ENCODE data around the gene SOX5. TPM values are rescaled to one million over a fixed set of nuclear protein-coding genes. Genes with fewer than 3 reads are reported as not detected.

Gene SOX5
- total RNA-seq, 1 donor from 2014 or later, result 2.2 TPM

DNA sequence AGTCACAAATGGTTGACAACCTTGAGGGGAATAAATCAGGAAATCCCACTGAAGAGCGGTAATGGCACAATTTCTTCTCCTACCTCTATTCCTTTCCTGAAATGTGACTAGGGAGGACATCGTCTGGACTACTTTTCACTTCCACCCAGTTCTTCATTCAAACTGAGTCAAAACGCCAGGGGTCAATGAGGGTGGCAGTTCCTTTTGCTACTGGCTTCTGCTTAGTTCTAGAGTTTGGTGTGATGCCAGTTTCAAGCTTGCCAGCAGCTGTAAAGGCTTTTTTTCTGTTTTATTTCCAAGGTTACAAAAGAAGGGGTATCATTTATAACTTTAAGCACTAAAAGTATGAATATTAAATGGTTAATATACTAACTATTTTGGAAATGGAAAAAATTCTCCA, 286.5 kb downstream of the SOX5 start:
- no peak for ATAC-seq (ENCODE audit: poor library complexity)
- DNase-seq, result no peak
- intact Hi-C loops (cut with DNase I), result no loop called here

DNA sequence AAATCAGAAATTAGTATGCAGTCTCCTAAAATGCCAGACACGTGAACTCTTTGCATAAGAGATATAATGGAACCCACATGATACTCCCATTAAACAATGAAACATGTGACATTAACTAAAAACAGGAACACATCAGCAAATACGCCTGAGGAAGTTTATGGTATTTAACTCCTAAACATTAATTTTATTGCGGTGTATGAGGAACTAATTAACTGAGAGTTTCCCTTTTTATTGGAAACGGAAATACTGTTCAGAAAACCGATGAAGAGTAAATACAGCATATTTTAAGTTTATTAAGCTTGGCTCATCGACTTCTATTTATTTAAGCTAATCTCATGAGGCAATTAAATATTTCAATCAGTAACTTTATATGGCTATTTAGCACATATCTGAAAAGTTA, 290.3 kb downstream of the SOX5 start:
- no peak for DNase-seq
- no peak for ATAC-seq (ENCODE audit: poor library complexity)
- intact Hi-C loops (cut with DNase I), result no loop called here

DNA sequence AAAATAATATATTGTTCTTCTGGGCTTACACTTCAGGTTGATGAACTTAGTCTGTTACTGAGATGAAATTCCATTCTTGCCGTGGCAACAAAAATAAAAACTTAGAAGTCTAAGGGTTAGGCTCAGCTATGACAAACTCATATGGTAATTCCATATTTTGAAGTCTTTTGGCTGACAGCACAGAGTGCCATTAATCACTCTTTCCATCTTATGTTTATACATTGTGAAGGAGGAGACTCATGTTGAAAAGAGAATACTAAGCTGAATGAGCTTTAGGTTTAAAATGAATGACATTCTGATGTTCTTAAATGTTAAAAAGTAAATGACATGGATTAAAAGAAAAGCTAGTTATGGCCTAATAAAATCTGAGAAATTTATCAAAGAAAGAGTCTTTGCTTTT, 291.9 kb downstream of the SOX5 start:
- intact Hi-C loops (cut with DNase I), result no loop called here
- ATAC-seq (ENCODE audit: poor library complexity) (no peak), DNase-seq (no peak)

DNA sequence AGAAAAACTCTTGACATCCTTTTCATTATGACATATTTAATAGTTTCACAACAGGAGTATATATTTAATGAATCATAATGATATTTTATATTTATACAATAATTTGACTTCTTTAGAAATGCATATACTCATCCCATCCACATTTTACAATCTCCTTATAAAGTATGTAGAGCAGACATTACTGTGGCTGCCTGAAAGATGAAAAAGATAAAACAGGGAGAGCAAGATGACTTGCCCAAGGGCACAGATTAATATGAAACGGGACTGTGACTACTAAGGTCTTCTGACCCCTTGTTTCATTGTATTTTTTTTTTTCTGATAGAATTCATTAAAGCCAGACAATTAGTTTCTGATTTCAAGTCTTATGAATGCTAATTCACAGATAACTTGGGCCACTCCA, 293.6 kb downstream of the SOX5 start:
- ATAC-seq (ENCODE audit: poor library complexity), result no peak
- intact Hi-C loops (cut with DNase I), result no loop called here
- DNase-seq, result no peak

DNA sequence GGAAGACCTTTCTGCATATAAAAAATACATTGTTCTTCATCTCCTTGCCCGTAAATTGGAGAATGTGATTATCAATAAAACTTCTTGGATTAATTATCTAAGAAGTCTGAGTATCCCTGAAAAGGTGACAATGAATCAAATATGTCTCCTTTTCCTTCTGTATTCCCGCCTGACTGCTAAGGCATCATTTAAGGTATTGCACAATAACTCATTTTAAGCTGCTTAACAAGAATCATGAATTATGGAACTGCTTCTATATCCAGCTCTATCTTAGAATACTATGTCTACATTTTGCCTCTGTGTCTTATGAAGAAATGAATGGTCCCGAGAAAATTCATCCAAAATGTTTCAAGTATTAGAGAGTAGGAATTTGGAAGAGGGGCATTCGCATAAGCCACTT, 294.4 kb downstream of the SOX5 start:
- intact Hi-C loops (cut with DNase I), result no loop called here
- no peak for ATAC-seq (ENCODE audit: poor library complexity)

DNA sequence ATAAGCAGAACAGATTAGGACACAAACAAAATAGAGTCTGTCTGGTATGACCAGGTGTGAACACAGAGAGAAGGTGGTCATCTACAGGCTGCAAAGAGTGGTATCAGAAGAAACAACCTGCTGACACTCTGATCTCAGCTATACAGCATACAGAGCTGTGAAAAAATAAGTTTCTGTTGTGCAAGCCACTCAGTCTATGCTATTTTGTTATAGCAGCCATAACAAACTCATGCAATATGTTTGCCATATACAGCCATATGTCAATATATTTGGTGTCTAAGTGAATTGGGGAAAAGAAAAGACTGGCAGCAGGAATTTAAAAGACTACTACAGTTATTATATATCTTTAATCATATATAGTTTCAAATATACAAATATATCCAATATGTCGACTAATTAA, 300.9 kb downstream of the SOX5 start:
- intact Hi-C loops (cut with DNase I), result no loop called here
- no peak for DNase-seq
- ATAC-seq (ENCODE audit: poor library complexity), result no peak

More for the DNA sequence above, 294.4 kb downstream of the SOX5 start:
- DNase-seq, result no peak

DNA sequence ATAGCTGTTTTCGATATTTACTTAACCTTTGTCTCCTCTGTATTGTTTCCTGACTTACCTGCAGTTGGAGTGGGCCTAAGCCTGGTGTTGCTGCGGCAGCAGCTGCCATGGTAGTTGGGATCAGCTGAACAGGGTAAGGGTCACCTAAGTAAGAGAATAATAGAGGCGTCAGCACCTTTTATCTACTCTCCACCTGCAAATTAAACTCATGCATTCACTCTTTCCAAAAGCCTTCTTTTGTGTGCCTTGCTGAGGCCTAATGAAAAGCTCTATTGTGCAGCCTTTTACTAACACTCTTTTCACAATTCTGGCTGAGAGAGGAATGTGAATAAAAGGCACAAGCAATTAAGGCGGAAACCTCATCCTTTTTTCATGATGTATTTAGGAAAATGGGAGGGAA, 308.7 kb downstream of the SOX5 start:
- DNase-seq, result no peak
- no peak for ATAC-seq (ENCODE audit: poor library complexity)
- intact Hi-C loops (cut with DNase I), result no loop called here

DNA sequence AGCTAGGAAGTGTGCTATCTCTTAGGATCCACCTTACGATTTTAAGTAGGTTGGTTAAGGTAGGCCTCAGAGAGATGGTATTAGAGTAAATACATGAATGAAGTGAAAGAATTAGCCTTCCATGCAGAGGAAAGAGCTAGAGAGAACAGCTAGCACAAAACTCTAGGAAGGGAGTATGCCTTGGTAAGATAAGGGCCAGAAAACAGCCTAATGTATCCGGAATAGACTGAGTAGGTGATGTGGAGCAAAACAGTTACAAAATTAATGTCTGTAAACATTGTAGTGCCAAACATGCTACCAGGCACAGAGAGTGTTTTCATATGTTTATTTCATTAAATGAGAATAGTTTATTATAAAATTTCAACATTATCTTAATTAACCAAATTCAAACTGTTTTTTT, 315.1 kb downstream of the SOX5 start:
- DNase-seq, result no peak
- ATAC-seq (ENCODE audit: poor library complexity), result no peak
- intact Hi-C loops (cut with DNase I), result no loop called here

DNA sequence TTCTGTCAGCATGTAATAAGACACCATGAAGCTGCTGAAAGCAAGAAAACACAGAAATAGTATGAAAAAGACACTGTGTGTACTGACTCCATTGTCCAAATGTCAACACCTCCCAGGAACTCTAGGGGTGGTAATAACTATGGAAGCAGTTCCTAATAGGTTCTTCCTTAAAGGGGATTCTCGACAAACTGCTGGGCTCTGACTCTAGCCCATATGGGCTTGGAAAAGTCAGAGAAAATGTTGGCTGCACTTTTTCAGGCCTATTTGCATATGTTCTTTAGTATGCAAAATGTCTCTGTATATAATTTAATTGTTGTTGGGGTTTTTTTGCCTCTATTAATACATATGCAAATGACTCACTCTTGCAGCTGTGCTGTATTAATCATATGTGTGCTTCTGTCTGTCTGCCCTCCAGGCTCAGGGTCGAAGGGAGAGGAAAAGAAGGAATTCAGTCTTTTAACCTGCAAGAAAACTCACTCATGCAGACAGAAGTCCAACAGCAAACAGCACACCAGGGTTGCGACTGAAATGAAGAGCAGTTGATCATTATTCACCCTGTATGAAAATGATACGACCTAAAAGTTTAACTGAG, 317.6 kb downstream of the SOX5 start:
- DNase-seq, result no peak
- ATAC-seq (ENCODE audit: poor library complexity), result no peak

DNA sequence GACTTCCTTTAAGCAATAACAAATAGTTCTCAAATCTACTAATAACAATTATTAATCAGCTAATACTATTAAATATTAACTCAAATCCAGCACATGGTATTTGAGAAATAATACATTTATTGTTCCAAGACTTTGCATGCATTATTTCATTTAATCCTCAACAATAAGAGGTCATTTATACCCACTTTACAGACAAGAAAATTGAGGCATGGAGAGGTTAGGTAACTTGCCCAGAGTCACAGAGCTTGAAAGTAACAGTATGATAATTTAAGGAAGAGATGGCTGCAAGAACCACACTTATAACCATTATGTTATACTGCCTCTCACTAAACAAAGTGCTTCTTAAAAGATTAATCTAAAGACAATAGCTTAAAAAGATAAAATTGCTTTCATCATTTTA, 318.9 kb downstream of the SOX5 start:
- intact Hi-C loops (cut with DNase I), result no loop called here
- ATAC-seq (ENCODE audit: poor library complexity) (no peak), DNase-seq (no peak)

More for the DNA sequence above, 317.6 kb downstream of the SOX5 start:
- intact Hi-C loops (cut with DNase I), result no loop called here

DNA sequence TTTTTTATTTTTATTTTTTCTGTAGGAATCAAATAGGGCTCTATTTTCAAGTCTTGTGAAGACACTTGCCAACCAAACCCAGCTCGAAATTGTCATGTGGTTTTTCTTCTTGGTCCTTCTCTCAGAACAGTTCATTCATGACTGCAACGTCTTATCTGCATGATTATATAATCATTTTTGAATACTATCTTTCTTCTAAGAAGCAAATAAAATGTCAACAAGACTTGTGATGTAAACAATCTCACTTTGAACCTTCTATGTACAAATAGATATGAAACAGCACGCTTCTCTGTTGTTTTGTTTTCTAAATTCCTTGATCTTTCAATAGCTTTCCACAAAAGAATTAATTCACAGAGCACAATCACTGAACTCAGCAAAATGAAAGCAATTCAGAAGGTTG, 320.7 kb downstream of the SOX5 start:
- ATAC-seq (ENCODE audit: poor library complexity), result no peak
- intact Hi-C loops (cut with DNase I), result no loop called here
- DNase-seq, result no peak

DNA sequence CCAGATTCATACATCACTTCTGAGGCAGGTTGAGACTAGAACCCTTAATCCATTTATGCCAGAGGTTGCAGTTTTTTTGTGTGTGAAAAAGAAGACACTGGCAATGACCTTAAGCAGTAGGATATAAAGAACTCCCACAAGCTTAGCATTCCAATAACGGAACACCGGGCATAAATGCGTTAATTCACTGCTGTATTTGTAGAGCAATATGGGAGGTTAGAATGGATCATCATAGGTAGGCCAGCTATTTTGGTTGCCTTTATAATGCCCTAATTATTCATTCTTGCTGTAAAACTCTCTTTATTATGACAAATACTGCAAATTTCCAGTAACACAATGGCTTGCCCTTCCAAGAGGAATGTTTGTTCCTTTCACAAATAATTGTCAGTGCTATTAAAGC, 322.7 kb downstream of the SOX5 start:
- ATAC-seq (ENCODE audit: poor library complexity) (no peak), DNase-seq (no peak)
- intact Hi-C loops (cut with DNase I), result no loop called here

DNA sequence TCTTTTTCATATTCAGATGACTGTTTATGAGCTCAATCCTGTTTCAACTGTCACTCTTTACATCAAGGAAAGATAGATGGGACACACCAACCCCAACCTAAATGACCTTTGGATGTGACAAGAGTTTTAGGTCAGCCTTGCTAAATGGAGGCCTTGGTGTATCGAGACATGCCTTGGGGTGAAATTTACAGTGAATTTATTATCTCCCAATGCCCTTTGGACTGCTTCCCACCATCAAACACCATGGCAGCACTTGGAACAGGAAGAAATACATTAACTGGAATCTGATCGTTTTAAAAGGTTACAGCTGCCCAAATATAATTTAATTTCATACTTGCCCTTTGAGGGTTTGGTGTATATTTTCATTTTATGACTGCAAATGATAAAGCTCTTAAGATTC, 327.6 kb downstream of the SOX5 start:
- ATAC-seq (ENCODE audit: poor library complexity) (no peak), DNase-seq (no peak)
- intact Hi-C loops (cut with DNase I), result no loop called here

DNA sequence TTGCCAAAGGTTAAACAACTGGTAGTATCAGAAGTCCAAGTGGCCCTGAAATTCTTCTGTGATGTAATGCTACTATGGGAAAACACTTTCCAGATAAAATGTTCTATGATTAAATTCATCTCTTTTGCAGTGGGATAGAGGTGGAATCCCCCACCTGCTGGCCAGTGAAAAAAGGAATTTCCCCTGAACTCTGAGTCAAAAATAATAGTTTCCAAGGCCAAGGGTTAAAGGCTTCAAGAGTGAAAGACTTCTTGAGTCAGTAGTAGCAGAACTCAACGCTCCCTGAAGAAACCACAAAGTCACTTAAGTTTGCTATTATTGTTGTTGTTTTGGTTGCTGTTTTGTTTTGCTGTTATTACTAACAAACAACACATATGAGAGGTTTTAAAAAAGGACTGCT, 330.8 kb downstream of the SOX5 start:
- no peak for DNase-seq
- no peak for ATAC-seq (ENCODE audit: poor library complexity)
- intact Hi-C loops (cut with DNase I), result no loop called here

DNA sequence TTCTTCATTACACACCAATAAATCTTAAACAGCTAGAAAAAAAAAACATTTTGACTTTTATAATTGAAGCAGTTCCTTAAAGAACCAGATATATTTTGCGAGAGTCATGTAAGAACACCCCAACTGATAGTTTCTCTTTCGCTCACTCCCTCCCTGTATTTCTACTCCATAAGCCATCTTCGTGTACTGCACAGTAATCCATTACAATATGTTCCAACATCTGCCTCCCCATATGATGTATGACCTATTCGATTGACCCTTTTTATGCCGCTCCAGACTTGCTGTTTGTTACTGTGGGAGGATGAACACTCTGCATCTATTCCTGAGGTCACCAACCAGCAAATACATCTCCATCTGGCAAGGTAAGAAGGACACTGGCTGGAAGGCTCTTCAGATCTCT, 331.7 kb downstream of the SOX5 start:
- no peak for ATAC-seq (ENCODE audit: poor library complexity)
- intact Hi-C loops (cut with DNase I), result no loop called here
- DNase-seq, result no peak

DNA sequence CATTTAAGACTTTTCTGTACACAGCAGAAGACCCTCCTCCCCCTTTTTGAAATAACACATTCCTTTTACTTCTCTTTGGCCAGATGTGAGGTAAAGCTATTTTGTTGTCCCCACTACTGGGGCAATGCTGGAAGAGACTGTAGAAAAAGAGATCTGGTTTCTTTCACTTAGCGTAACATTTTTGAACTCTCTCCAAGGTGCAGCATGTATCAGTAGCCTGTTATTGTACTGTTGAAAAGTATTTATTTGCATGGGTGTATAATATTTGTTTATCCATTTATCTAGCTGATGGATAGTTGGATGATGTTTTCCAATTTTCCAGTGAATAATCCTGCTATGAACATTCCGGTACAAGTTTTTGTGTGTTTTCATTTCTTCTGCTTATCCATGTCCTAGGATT, 335.2 kb downstream of the SOX5 start:
- DNase-seq, result no peak
- no peak for ATAC-seq (ENCODE audit: poor library complexity)
- intact Hi-C loops (cut with DNase I), result no loop called here

DNA sequence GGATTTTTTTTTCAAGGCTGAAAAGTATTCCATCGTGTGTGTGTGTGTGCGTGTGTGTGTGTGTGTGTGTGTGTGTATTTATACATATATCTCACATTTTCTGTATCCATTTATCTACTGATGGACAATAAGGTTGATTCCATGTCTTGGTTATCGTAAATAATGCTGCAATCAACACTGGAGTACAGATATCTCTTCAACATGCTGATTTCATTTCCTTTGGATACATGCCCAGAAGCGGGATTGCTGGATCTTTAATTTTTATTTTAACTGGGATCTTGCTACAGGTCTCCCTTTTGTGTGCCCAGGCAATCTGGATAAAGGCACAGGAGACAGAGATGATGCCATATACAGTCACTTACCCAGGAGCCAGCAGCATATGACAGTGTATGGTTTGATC, 338.1 kb downstream of the SOX5 start:
- intact Hi-C loops (cut with DNase I), result no loop called here
- no peak for DNase-seq
- ATAC-seq (ENCODE audit: poor library complexity), result no peak

DNA sequence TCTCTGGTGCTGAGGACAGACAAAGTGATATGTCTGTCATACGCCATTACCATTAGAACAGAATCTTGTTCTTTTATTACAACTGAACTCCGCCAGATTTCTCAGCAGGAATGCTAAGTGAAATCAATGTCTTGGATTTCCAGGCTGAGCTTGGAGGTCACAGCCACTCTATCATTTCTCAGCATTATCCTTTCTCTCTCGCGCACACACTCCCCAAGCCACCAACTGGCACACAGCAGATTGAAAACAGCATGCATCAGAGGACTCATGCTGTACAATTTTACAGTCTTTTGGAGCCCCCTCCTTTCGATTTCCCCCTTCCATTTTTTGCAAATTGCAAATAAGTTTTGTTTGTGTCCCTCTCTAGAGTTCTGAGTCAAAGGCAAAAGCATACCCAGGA, 348.6 kb downstream of the SOX5 start:
- ATAC-seq (ENCODE audit: poor library complexity), result no peak
- intact Hi-C loops (cut with DNase I), result no loop called here
- DNase-seq, result no peak

DNA sequence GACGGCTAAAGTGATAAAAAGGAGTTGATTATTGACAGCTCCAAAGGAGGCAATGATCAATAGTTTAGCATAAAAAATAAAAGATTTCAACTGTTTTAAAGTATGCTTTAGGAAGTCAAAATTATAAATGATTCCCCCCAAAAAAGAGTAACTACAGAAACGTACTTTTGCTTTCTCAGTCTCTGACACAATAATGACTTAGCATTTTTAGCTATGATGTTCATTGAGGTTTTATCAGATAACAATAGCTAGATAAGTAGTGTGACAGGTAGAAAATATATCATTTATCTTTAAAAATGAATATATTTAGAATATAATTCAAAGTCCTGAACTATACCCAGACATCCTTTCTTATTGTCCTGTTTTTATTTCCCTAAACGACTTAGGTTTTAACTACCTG, 352.9 kb downstream of the SOX5 start:
- ATAC-seq (ENCODE audit: poor library complexity) (no peak), DNase-seq (no peak)
- intact Hi-C loops (cut with DNase I), result no loop called here

DNA sequence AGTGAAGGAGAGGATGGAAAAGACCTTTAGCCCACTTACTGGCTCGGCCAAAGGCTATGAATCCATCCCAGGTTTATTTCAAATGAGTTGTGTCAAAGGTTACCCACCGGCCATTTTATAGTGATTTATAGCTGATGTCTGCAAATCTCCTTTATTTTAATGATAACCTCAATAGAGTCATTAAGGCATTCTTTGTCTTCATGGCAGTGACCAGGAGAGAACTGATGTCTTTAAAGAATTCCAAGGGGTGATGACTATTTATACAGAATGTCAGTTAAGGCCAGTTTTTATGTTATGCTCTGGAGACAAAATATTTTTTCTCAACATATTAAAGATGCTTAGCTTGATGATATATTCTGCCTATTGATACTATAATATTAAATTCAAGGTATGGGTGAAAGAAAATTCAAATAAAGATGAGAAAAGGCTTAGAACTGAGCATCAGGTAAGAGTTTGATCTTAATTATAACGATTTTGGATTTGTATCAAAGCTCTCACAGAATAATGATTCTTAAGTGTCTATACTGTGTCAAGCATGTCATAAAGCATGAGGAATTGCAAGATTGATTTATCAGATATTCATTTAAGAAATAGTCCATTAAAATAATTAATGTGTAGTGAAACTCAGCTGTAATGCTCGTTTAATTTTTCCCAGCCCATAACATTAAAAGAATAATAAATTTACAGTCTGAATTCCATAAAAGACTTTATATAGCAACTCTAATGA, 361.5 kb downstream of the SOX5 start:
- no peak for ATAC-seq (ENCODE audit: poor library complexity)
- intact Hi-C loops (cut with DNase I), result no loop called here
- DNase-seq, result no peak

DNA sequence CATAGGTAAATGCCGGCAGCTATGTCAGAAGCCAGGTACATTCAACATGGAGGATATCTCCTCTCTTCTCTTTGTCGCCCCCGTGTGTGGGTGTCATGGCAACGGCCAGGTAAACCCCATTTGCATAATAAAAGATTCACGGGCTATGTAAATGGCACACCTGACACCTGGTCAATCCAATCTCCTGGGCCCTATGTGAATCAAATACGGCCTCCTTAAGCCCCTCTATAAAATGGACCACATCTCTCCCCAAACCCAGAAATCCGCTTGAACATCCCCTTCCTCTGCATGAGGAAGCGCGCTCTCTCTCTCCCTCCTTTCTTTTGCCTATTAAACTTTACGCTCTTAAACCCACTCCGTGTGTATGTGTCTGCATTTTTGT, 363.7 kb downstream of the SOX5 start:
- ATAC-seq (ENCODE audit: poor library complexity), result no peak
- DNase-seq, result no peak
- intact Hi-C loops (cut with DNase I), result no loop called here

Measured in Right ventricle myocardium superior (tissue), 1 donor.